ENCODE results near the gene NACC2.

The NACC2 gene

DNA sequence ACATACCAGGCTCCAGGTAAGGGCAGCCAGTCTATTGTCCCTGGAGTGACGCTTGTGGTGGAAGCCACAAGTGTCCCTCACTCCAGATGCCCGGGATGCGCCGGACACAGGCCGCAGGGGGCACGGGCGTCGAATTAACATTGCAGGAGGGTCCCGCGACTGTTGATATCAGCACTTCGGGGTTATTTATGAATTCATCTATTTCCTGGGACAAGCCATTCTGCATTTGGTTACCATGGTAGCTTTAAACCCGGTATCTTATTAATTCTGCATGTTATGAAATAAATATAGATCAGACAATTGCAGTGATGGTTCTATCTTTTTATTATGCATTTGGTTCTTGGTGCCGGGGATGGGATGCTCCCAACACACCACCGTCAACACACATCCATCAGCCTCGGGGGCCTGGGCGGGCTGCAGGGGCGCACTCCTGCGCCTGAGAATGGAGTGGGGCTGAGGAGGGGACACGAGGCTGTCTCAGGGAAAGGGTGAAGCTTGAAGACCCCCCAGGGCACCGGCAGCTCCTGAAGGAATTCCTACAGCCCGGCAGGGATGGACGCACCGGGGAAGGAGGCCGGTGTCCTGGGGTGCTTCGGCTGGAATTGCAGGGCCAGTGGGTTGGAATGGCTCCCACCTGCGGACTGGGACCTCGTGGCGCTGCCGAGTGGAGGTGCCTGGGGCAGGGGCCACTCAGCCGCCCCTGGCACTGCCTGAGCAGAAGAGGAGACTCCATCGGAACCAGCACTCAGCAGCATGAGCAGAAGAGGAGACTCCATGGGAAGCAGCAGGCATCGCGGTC lies 41.2 kb upstream of the NACC2 start:
- Histone ChIP-seq H3K36me3 (ENCODE audit: control insufficient read depth in 1 of 2, insufficient read depth in 2 of 2, low read length in 2 of 2) (no peaks in the 10 kb centered on the region), H3K4me1 (ENCODE audit: control insufficient read depth in 1 of 2, insufficient read depth in 2 of 2, low read length in 2 of 2) (peaks cover 0 to 21% of the 10 kb centered on the region in 2 donors), H3K27ac (ENCODE audit: low read length) (no peak overlapping the region), H3K4me3 (ENCODE audit: low read depth in 1 of 2, low read length in 2 of 2) (no peak overlapping the region), H3K9me3 (ENCODE audit: control insufficient read depth in 1 of 2, low read length in 2 of 2) (no peaks in the 10 kb centered on the region), H3K27me3 (ENCODE audit: low read depth, low read length) (peaks cover 38% of the 10 kb centered on the region)

DNA sequence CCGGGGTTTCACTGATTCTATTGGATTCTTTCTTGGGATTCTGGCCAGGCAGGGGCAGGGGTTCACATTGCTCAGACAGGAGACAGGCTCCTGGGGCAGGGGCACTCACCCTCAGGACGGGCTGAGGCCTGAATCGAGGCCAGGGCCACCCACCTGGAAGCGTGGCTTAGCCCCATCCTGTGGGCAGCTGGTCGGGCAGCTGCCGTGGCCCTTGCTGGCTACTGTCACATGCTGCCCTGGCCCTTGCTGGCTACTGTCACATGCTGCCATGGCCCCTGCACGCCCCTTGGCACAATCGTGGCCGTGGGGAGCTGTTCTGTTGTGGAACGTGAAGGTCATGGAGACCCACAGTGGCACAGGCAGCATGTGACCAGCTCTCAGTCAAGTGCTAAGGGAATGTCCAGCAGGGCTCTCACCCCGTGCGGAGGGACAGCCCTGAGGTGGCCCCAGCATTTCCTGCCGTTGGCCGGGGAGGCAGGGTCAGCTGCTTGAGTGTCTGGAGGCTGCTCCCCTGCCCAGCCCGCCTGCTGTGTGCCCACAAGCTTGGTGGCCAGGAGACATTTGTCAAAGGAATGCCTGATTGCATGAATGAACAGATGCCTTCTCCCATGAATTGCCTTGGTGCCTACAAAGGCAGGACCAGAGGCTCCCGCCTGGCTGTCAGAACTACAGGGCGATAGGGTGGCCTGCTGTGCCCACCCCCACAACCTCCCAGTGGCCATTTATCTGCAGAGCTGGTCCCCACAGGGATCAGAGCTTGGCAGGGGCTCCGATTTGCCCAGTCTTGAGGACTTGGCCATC lies 40.4 kb upstream of the NACC2 start:
- H3K27me3 ChIP-seq (ENCODE audit: low read depth, low read length): peaks cover 38% of the 10 kb centered on the region
- H3K27ac ChIP-seq (ENCODE audit: low read length): no peak overlapping the region
- H3K9me3 ChIP-seq (ENCODE audit: control insufficient read depth in 1 of 2, low read length in 2 of 2): no peaks in the 10 kb centered on the region
- H3K4me1 ChIP-seq (ENCODE audit: control insufficient read depth in 1 of 2, insufficient read depth in 2 of 2, low read length in 2 of 2): peaks cover 0 to 21% of the 10 kb centered on the region in 2 donors
- no peak overlapping the region for H3K4me3 ChIP-seq (ENCODE audit: low read depth in 1 of 2, low read length in 2 of 2)
- H3K36me3 ChIP-seq (ENCODE audit: control insufficient read depth in 1 of 2, insufficient read depth in 2 of 2, low read length in 2 of 2): no peaks in the 10 kb centered on the region

DNA sequence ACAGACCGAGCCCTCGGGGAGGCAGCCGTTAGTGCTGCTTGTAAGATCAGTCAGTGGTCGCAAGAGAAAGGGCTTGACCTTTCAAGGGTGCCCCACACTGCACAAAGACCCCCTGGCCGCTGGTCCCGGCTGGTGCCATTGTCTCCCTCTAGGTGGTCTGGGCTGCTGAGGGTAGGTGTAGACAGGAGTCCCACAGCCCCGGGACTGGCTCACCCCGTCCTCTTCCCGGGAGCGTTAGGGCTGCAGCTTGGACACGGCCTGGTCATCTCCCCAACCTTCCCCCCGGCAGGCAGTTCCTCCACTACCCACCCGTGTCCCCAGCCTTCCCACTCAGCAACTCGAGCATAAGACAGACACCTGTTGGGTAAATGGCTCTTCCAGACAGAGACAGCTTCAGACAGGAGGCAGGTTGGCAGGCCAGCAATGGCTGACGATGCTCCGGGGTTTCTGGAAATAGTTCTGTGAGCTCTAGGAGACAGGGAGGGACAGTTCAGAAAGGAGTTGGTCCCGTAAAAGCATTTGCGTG lies 38.9 kb upstream of the NACC2 start:
- Histone ChIP-seq H3K27ac (ENCODE audit: low read length) (no peak overlapping the region), H3K9me3 (ENCODE audit: control insufficient read depth in 1 of 2, low read length in 2 of 2) (no peaks in the 10 kb centered on the region), H3K36me3 (ENCODE audit: control insufficient read depth in 1 of 2, insufficient read depth in 2 of 2, low read length in 2 of 2) (no peaks in the 10 kb centered on the region), H3K4me3 (ENCODE audit: low read depth in 1 of 2, low read length in 2 of 2) (peak overlapping the region; percentile 11 to 68), H3K27me3 (ENCODE audit: low read depth, low read length) (peaks cover 38% of the 10 kb centered on the region), H3K4me1 (ENCODE audit: control insufficient read depth in 1 of 2, insufficient read depth in 2 of 2, low read length in 2 of 2) (peaks cover 0 to 21% of the 10 kb centered on the region in 2 donors)

DNA sequence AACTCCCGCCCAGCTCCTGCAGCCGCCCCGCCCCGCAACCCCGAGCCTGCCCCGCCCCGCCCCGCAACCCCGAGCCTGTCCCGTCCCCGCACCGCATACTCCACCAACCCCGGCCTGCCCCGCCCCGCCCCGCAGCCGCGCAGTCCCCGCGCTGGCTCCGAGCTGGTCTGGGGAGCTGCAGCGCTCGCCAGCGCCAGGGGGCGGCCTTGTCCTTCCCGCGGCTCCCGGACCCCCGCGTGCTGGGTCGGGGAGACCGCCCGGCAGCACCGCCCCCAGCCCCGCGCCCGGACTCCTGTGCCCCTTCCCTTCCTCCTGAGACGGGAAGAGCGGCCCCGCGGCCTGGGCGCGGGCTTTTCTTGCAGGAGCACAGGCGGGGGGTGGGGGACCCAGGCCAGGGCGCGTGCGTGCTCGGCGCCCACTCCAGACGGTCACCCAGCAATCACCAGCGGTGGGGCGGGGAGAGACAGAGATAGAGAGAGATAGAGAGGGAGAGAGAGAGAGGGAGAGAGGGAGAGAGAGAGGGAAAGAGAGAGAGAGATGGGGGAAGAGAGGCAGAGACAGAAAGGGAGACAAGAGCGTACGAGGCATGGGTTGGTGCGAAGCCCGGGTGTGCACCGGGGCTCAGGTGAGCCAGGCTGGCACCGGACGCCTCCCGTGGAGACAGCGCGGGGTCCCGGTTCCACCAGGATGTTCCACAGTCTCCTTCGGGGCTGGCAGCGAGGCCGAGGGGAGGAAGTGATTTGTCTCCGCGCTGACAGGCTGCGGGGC lies 38.3 kb upstream of the NACC2 start:
- H3K27ac ChIP-seq (ENCODE audit: low read length): no peak overlapping the region
- H3K9me3 ChIP-seq (ENCODE audit: control insufficient read depth in 1 of 2, low read length in 2 of 2): no peaks in the 10 kb centered on the region
- H3K36me3 ChIP-seq (ENCODE audit: control insufficient read depth in 1 of 2, insufficient read depth in 2 of 2, low read length in 2 of 2): no peaks in the 10 kb centered on the region
- H3K4me3 ChIP-seq (ENCODE audit: low read depth in 1 of 2, low read length in 2 of 2): peak overlapping the region; percentile 11 to 68
- peaks cover 38% of the 10 kb centered on the region for H3K27me3 ChIP-seq (ENCODE audit: low read depth, low read length)
- H3K4me1 ChIP-seq (ENCODE audit: control insufficient read depth in 1 of 2, insufficient read depth in 2 of 2, low read length in 2 of 2): peaks cover 0 to 21% of the 10 kb centered on the region in 2 donors

DNA sequence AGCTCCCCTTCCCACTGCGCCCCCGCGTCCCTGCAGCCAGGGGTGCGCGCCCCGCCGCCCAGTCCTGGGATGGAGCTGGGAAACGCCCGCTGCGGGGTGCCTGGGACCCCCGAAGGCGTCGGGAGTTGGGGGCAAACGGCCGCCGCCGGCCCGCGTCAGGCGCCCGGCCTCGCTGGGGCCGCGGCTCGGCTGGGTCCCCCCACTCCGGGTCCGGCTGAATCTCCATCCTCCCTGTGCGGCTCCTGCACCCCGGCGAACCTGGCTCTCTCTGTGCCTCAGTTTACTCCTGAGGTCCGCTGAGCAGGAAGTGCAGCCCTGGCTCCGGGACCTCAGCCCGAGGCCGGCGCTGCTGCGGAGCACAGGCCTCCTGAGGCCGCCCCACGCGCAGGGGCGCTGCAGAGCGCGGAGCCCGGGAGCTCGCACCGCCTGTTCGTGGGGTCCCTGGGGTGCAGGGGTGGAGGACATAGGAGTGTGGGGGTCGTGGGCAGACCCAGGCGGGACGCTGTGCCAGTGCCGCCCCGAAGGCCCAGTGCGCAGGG lies 37.5 kb upstream of the NACC2 start:
- peaks cover 38% of the 10 kb centered on the region for H3K27me3 ChIP-seq (ENCODE audit: low read depth, low read length)
- H3K4me1 ChIP-seq (ENCODE audit: control insufficient read depth in 1 of 2, insufficient read depth in 2 of 2, low read length in 2 of 2): peaks cover 0 to 21% of the 10 kb centered on the region in 2 donors
- H3K36me3 ChIP-seq (ENCODE audit: control insufficient read depth in 1 of 2, insufficient read depth in 2 of 2, low read length in 2 of 2): no peaks in the 10 kb centered on the region
- no peaks in the 10 kb centered on the region for H3K9me3 ChIP-seq (ENCODE audit: control insufficient read depth in 1 of 2, low read length in 2 of 2)
- no peak overlapping the region for H3K27ac ChIP-seq (ENCODE audit: low read length)
- peak overlapping the region in 1 of 2 donors; percentile 43 for H3K4me3 ChIP-seq (ENCODE audit: low read depth in 1 of 2, low read length in 2 of 2)

DNA sequence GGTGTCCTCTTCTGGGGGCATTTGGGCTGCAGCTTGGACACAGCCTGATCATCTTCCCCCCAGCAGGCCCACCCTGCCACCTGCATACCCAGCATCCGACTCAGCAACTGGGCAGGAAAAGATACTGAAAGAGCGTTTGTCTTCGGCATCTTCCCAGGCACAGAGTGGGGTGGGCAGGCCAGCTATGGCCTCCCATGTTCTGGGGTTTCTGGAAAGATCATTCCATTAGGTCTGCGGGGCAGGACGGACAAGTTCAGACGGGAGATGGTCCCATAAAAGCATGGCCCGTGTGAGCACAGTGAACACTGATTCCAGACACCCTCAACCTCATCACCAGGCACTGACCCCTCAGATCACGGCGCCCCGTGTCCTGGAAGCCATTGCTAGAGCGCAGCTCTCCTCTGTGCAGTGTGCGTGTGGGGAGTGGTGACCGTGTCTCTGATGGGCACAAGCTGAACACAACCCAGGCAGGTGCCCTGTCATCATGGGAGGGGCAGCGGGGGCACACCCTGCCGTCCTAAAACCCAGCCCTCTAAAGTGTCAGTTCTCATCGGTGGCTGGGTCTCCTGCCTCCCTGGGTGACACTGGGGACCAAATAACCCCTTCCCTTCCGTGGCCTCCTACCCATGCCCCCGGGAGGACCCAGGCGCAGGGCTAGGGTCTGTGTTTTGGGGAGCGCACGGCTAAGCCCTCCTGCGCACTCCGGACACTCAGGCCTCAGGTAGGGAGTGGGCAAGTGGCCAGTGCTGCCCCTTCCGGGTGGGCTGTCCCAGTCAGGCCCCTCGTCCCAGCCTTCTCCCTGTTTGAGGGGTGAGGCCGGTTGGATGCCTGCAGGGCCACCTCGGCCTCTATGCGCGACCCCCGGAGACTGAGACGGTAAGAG lies 36.8 kb upstream of the NACC2 start:
- peaks cover 34% of the 10 kb centered on the region for H3K27me3 ChIP-seq (ENCODE audit: low read depth, low read length)
- no peak overlapping the region for H3K4me3 ChIP-seq (ENCODE audit: low read depth in 1 of 2, low read length in 2 of 2)
- no peaks in the 10 kb centered on the region for H3K36me3 ChIP-seq (ENCODE audit: control insufficient read depth in 1 of 2, insufficient read depth in 2 of 2, low read length in 2 of 2)
- peaks cover 0 to 21% of the 10 kb centered on the region in 2 donors for H3K4me1 ChIP-seq (ENCODE audit: control insufficient read depth in 1 of 2, insufficient read depth in 2 of 2, low read length in 2 of 2)
- H3K9me3 ChIP-seq (ENCODE audit: control insufficient read depth in 1 of 2, low read length in 2 of 2): no peaks in the 10 kb centered on the region
- no peak overlapping the region for H3K27ac ChIP-seq (ENCODE audit: low read length)

DNA sequence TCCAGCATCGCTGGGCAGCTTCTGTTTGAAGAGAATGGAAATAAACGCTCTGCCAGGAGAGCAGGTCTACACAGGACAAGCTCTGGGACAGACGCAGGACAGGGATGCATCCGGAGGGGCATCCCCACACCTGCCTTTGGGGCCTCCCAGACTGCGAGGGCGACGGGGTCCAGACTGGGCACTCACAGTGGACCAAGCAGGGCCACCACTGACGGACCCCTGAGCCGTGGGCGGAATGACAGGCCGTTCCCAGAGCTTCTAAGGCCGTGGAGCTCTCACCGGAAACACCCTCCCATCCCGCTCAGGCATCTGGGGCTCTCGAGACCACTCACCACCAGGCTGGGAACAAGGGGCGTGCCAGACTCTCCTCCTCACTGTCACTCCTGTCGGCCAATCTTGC lies 34.1 kb upstream of the NACC2 start:
- no peak overlapping the region for H3K4me3 ChIP-seq (ENCODE audit: low read depth in 1 of 2, low read length in 2 of 2)
- H3K27me3 ChIP-seq (ENCODE audit: low read depth, low read length): peaks cover 16% of the 10 kb centered on the region
- H3K9me3 ChIP-seq (ENCODE audit: control insufficient read depth in 1 of 2, low read length in 2 of 2): no peaks in the 10 kb centered on the region
- H3K36me3 ChIP-seq (ENCODE audit: control insufficient read depth in 1 of 2, insufficient read depth in 2 of 2, low read length in 2 of 2): no peaks in the 10 kb centered on the region
- peaks cover 0 to 20% of the 10 kb centered on the region in 2 donors for H3K4me1 ChIP-seq (ENCODE audit: control insufficient read depth in 1 of 2, insufficient read depth in 2 of 2, low read length in 2 of 2)
- H3K27ac ChIP-seq (ENCODE audit: low read length): no peak overlapping the region

DNA sequence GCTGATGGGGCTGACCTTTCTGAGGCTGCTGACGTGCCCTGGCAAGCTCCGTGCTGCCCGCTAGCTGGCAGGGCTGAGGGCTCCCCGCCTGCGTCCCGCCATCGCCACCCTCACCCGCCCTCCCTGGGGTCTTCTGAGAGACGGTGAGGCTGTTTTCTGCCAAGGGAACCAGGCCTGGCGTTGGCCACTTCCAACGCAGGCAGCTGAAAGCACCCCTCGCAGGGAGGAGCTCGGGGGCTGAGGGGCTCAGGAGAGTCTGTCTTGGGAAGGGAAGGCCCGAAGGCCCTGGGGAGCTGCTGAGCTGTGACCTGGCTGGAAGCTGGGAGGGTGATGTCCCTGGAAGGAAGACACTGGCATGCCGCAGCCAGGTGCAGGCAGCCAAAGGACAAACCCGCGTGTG lies 33.3 kb upstream of the NACC2 start:
- no peak overlapping the region for H3K4me3 ChIP-seq (ENCODE audit: low read depth in 1 of 2, low read length in 2 of 2)
- peaks cover 0 to 13% of the 10 kb centered on the region in 2 donors for H3K4me1 ChIP-seq (ENCODE audit: control insufficient read depth in 1 of 2, insufficient read depth in 2 of 2, low read length in 2 of 2)
- H3K27me3 ChIP-seq (ENCODE audit: low read depth, low read length): peaks cover 10% of the 10 kb centered on the region
- no peaks in the 10 kb centered on the region for H3K9me3 ChIP-seq (ENCODE audit: control insufficient read depth in 1 of 2, low read length in 2 of 2)
- H3K27ac ChIP-seq (ENCODE audit: low read length): no peak overlapping the region
- H3K36me3 ChIP-seq (ENCODE audit: control insufficient read depth in 1 of 2, insufficient read depth in 2 of 2, low read length in 2 of 2): no peaks in the 10 kb centered on the region

DNA sequence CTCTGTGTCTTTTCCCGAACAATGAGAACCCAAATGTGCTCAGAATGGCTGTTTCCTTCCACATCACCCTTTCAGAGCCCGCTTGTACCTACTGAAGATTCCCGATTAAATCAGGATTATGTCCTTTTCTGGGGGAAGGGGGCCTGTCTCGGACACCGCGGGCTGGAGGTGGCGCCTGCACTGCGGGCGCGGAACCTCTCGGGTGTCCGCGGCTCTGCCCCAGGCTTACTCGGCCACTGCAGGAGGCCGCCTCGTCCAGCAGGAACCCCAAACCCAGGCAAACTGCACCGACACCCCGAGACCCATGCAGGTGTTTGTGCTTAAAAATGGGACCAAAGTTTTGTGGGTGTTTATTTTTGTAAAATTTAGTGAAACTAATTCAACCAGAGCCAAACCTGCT lies 32.2 kb upstream of the NACC2 start:
- no peaks in the 10 kb centered on the region for H3K9me3 ChIP-seq (ENCODE audit: control insufficient read depth in 1 of 2, low read length in 2 of 2)
- H3K4me3 ChIP-seq (ENCODE audit: low read depth in 1 of 2, low read length in 2 of 2): no peak overlapping the region
- H3K4me1 ChIP-seq (ENCODE audit: control insufficient read depth in 1 of 2, insufficient read depth in 2 of 2, low read length in 2 of 2): peaks cover 0 to 4% of the 10 kb centered on the region in 2 donors
- no peaks in the 10 kb centered on the region for H3K36me3 ChIP-seq (ENCODE audit: control insufficient read depth in 1 of 2, insufficient read depth in 2 of 2, low read length in 2 of 2)
- H3K27ac ChIP-seq (ENCODE audit: low read length): no peak overlapping the region
- H3K27me3 ChIP-seq (ENCODE audit: low read depth, low read length): peaks cover 9% of the 10 kb centered on the region

DNA sequence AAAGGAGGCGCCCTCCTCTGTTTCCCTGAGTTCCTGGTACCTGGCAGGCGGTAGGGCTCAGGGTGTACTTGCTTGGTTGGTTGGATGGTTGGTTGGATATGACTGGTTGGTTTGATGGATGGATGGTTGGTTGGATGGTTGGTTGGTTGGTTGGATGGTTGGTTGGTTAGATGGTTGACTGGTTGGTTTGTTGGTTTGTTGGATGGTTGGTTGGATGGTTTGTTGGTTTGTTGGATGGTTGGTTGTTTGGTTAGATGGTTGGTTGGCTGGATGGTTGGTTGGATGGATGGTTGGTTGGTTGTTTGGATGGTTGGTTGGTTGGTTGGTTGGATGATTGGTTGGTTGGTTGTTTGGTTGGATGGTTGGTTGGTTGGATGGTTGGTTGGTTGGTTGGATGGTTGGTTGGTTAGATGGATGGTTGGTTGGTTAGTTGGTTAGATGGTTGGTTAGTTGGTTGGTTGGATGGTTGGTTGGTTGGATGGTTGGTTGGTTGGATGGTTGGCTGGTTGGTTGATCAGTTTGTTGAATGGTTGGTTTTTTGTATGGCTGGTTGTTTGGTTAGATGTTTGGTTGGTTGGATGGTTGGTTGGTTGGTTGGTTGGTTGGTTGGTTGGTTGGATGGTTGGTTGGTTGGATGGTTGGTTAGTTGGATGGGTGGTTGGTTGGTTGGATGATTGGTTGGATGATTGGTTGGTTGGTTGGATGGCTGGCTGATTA lies 30.0 kb upstream of the NACC2 start:
- Histone ChIP-seq H3K9me3 (ENCODE audit: control insufficient read depth in 1 of 2, low read length in 2 of 2) (no peaks in the 10 kb centered on the region), H3K36me3 (ENCODE audit: control insufficient read depth in 1 of 2, insufficient read depth in 2 of 2, low read length in 2 of 2) (no peaks in the 10 kb centered on the region), H3K4me3 (ENCODE audit: low read depth in 1 of 2, low read length in 2 of 2) (no peak overlapping the region), H3K27me3 (ENCODE audit: low read depth, low read length) (no peaks in the 10 kb centered on the region), H3K27ac (ENCODE audit: low read length) (no peak overlapping the region), H3K4me1 (ENCODE audit: control insufficient read depth in 1 of 2, insufficient read depth in 2 of 2, low read length in 2 of 2) (peaks cover 0 to under 1% of the 10 kb centered on the region in 2 donors)

Data from muscle layer of duodenum (tissue), 2 donors.